Measurements from ENCODE around the gene CACTIN. TPM values are rescaled to one million over a fixed set of nuclear protein-coding genes. Genes with fewer than 3 reads are reported as not detected.

Gene CACTIN
- total RNA-seq, 1 donor from 2014 or later, result 43.9 TPM

GRCh38 chr19:3620145-3620816 lies 6.3 kb downstream of the CACTIN start:
- no peak for TF ChIP-seq CTCF (IDR thresholded peaks at IDR 0.05; ENCODE audit: unreplicated experiment)
- H3K36me3 Mint-ChIP-seq (ENCODE audit: insufficient read depth), result no peaks in the 10 kb centered on the region
- no peak overlapping the region for H3K27ac Mint-ChIP-seq
- H3K9me3 Mint-ChIP-seq (ENCODE audit: low read depth), result no peaks in the 10 kb centered on the region
- DNase-seq (ENCODE audit: low spot score, unreplicated experiment), result no peak
- no peaks in the 10 kb centered on the region for H3K27me3 Mint-ChIP-seq
- H3K4me3 Mint-ChIP-seq (ENCODE audit: low read depth), result no peak overlapping the region
- H3K4me1 Mint-ChIP-seq (ENCODE audit: low read depth), result peaks cover 4% of the 10 kb centered on the region

DNA sequence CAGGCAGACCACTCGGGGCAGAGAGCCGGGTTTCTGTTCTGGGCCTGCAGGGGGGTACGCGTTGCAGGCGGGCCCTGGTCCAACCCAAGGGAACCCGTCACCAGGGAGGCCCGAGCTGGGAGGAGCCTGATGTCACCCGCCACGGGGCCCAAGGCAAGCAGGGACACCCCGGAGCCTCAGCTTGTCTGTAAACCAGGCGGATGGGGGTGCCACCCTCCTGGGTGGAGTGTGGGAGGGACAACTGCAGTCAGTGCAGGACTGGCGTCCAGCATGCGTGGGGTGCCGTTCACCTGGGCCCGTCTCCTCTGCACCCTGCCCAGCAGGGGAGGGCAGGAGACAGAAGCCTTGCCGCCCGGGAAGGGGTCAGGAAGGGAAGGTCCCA lies 7.0 kb downstream of the CACTIN start:
- no peak for TF ChIP-seq CTCF (IDR thresholded peaks at IDR 0.05; ENCODE audit: unreplicated experiment)
- Mint-ChIP-seq H3K27ac (no peak overlapping the region), H3K9me3 (ENCODE audit: low read depth) (no peaks in the 10 kb centered on the region), H3K27me3 (no peaks in the 10 kb centered on the region), H3K4me1 (ENCODE audit: low read depth) (peaks cover 1% of the 10 kb centered on the region), H3K4me3 (ENCODE audit: low read depth) (no peak overlapping the region), H3K36me3 (ENCODE audit: insufficient read depth) (no peaks in the 10 kb centered on the region)
- DNase-seq (ENCODE audit: low spot score, unreplicated experiment), result no peak

DNA sequence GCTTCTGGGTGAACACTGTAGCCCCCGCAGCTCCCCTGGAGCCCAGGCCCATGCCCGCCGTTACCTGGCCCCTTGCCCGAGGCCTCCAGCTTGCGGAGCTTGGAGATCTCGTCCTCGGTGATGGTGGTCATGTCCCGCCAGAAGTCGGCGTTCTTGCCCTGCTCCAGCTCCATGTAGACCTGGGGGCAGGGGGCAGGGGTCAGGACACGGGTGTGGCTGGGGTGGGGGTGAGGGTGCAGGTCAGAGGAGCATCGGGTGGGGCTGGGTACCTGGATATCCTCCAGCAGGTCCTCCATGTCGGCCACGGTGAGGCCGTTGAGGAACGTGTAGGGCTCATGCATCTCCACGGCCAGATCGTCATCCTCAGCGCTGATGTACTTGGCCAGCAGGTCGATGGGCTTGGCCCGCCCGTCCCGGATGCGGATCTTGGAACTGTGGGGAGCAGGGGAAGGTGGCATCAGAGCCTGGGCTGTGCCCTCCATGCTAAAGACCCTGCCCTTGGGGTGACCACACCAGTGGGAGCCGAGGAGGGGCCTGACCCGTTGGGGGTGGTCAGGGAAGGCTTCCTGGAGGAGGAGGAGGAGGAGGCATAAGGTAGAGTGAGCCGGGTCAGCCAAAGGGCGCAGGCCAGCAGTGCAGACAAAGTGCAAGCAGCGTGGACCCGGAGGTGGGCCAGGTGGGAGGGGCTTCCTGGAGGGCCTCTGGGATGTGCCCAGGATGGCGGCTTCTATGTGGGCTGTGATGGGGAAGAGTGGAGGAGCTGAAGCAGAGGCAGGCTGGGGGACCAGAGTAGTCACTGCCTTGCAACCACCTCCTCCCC lies 7.6 kb downstream of the CACTIN start:
- Mint-ChIP-seq H3K27ac (no peak overlapping the region), H3K4me1 (ENCODE audit: low read depth) (no peaks in the 10 kb centered on the region), H3K9me3 (ENCODE audit: low read depth) (no peaks in the 10 kb centered on the region), H3K4me3 (ENCODE audit: low read depth) (no peak overlapping the region), H3K27me3 (no peaks in the 10 kb centered on the region), H3K36me3 (ENCODE audit: insufficient read depth) (no peaks in the 10 kb centered on the region)
- TF ChIP-seq CTCF (IDR thresholded peaks at IDR 0.05; ENCODE audit: unreplicated experiment), result no peak
- no peak for DNase-seq (ENCODE audit: low spot score, unreplicated experiment)

DNA sequence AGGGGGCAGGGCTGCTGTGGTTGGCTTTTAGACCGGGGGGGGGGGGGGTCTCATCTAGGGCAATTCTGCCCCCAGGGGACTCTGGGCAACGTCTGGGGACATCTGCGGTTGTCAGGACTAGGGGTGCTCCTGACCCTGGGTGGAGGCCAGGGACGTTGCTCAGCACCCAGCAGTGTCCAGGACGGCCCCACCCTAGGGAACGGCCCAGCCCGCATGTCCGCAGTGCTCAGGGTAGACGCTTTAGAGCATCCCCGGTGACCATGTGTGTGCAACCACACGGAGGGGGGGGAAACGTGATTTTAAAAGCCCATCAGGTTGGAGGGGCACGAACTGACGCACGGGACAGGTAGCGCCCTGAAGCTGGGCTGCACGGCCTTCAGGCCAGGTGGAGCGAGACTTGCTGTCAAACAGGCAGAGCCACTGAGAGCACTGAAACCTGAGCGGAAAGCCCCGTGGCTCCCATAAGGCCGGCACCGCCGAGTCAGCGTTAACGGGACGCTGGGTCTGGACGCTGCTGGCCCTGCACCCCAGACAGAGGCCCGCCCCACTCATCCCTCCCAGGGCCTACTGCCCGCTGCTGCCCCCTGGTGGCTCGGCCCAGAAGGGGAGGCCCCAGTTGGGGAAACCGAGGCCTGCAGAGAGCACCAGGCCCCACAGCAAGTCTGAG lies 8.3 kb downstream of the CACTIN start:
- Mint-ChIP-seq H3K36me3 (ENCODE audit: insufficient read depth) (no peaks in the 10 kb centered on the region), H3K9me3 (ENCODE audit: low read depth) (no peaks in the 10 kb centered on the region), H3K27ac (no peak overlapping the region), H3K4me3 (ENCODE audit: low read depth) (no peak overlapping the region), H3K27me3 (no peaks in the 10 kb centered on the region), H3K4me1 (ENCODE audit: low read depth) (no peaks in the 10 kb centered on the region)
- DNase-seq (ENCODE audit: low spot score, unreplicated experiment), result peak; percentile 41
- peak; percentile 70 for TF ChIP-seq CTCF (IDR thresholded peaks at IDR 0.05; ENCODE audit: unreplicated experiment)

DNA sequence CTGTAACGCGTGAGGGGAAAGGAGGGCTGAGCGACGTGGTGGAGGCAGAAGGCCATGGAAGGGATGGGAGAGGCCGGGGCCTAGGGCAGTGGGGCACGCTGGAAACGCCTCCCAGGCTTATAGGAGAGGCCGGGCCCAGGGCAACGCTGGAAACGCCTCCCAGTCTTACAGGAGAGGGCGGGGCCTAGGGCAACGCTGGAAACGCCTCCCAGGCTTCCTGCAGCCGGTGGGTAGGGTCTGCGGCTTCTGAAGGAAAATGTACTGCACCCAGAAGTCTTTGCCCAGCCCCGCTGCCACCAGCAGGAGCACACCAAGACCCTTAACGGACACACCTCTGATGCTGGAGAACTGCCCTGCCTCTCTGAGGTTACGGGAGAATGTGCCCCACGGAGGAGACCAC lies 9.1 kb downstream of the CACTIN start:
- Mint-ChIP-seq H3K4me1 (ENCODE audit: low read depth) (no peaks in the 10 kb centered on the region), H3K27ac (no peak overlapping the region), H3K9me3 (ENCODE audit: low read depth) (no peaks in the 10 kb centered on the region), H3K27me3 (no peaks in the 10 kb centered on the region), H3K4me3 (ENCODE audit: low read depth) (no peak overlapping the region), H3K36me3 (ENCODE audit: insufficient read depth) (no peaks in the 10 kb centered on the region)
- no peak for TF ChIP-seq CTCF (IDR thresholded peaks at IDR 0.05; ENCODE audit: unreplicated experiment)
- no peak for DNase-seq (ENCODE audit: low spot score, unreplicated experiment)

Data from progenitor cell of endocrine pancreas (in vitro differentiated cells).